GM18909 (cell line): ENCODE measurements around the gene SYTL5.

Experiments used
- ATAC-seq: cut with Tn5 transposase; IDR thresholded peaks from one replicate; pipeline ENCODE4 v1.9.1; 2021; ENCODE audit warnings: mild to moderate bottlenecking; ENCODE audit not compliant: unreplicated experiment, poor library complexity

Gene SYTL5

GRCh38 chrX:38018766-38019425 is 12.5 kb downstream of the SYTL5 start:
- no peak for ATAC-seq

- ATAC-seq: no peak
Observed at GRCh38 chrX:38028300-38028699, 21.9 kb downstream of the SYTL5 start.

GRCh38 chrX:38036466-38036865 is 30.1 kb downstream of the SYTL5 start:
- ATAC-seq: no peak

- no peak for ATAC-seq
Observed at GRCh38 chrX:38038501-38038900, 32.1 kb downstream of the SYTL5 start.

- ATAC-seq: no peak
Observed at GRCh38 chrX:38041237-38041636, 34.9 kb downstream of the SYTL5 start.

GRCh38 chrX:38044701-38045100 is 38.3 kb downstream of the SYTL5 start:
- no peak for ATAC-seq

- no peak for ATAC-seq
Observed at GRCh38 chrX:38045538-38046096, 39.3 kb downstream of the SYTL5 start.

GRCh38 chrX:38048886-38049285 is 42.5 kb downstream of the SYTL5 start:
- ATAC-seq: no peak

- ATAC-seq: no peak
Observed at GRCh38 chrX:38050806-38051205, 44.5 kb downstream of the SYTL5 start.

- ATAC-seq: no peak
Observed at GRCh38 chrX:38052096-38052495, 45.7 kb downstream of the SYTL5 start.

GRCh38 chrX:38055170-38055847 is 49.0 kb downstream of the SYTL5 start:
- ATAC-seq: no peak

- no peak for ATAC-seq
Observed at GRCh38 chrX:38060331-38060878, 54.1 kb downstream of the SYTL5 start.

GRCh38 chrX:38061335-38061734 is 55.0 kb downstream of the SYTL5 start:
- ATAC-seq: no peak

GRCh38 chrX:38066934-38067333 is 60.6 kb downstream of the SYTL5 start:
- ATAC-seq: no peak

GRCh38 chrX:38069273-38069672 is 62.9 kb downstream of the SYTL5 start:
- no peak for ATAC-seq

- no peak for ATAC-seq
Observed at GRCh38 chrX:38069991-38070390, 63.6 kb downstream of the SYTL5 start.

- no peak for ATAC-seq
Observed at GRCh38 chrX:38079463-38079862, 73.1 kb downstream of the SYTL5 start.

GRCh38 chrX:38080808-38081207 is 74.5 kb downstream of the SYTL5 start:
- no peak for ATAC-seq

- no peak for ATAC-seq
Observed at GRCh38 chrX:38081909-38082308, 75.6 kb downstream of the SYTL5 start.

- no peak for ATAC-seq
Observed at GRCh38 chrX:38082309-38082708, 76.0 kb downstream of the SYTL5 start.

GRCh38 chrX:38085813-38086212 is 79.5 kb downstream of the SYTL5 start:
- ATAC-seq: no peak
